H9 (cell line): ENCODE results near the gene DDX60. TPM values are rescaled to one million over a fixed set of nuclear protein-coding genes. Genes with fewer than 3 reads are reported as not detected.

Experiments
- DNase-seq: peaks from one replicate; pipeline ENCODE4 v3.0.0-alpha.2; 2017
- H2AFZ ChIP-seq: one replicate; pipeline ENCODE4 v1.6.1; 2013; ENCODE audit warnings: mild to moderate bottlenecking, low read length, control low read depth, moderate library complexity
- H2AK5ac ChIP-seq: 2 replicates; pipeline ENCODE4 v1.6.1; 2013; ENCODE audit warnings: low read length, control low read depth, mixed read lengths; ENCODE audit not compliant: insufficient read length
- H2BK120ac ChIP-seq: one replicate; pipeline ENCODE4 v1.6.1; 2013; ENCODE audit warnings: low read depth, mild to moderate bottlenecking, low read length, control low read depth, inconsistent platforms; ENCODE audit not compliant: poor library complexity, severe bottlenecking
- H2BK12ac ChIP-seq: 2 replicates; pipeline ENCODE4 v1.6.1; 2013; ENCODE audit warnings: low read length, control low read depth, mixed read lengths, low read depth; ENCODE audit not compliant: insufficient read length
- H2BK15ac ChIP-seq: 2 replicates; pipeline ENCODE4 v1.6.1; 2013; ENCODE audit warnings: low read depth, low read length, control low read depth
- H2BK20ac ChIP-seq: one replicate; pipeline ENCODE4 v1.6.1; 2013; ENCODE audit warnings: low read depth, mild to moderate bottlenecking, low read length, control low read depth, inconsistent platforms; ENCODE audit not compliant: poor library complexity, severe bottlenecking
- H2BK5ac ChIP-seq: 2 replicates; pipeline ENCODE4 v1.6.1; 2013; ENCODE audit warnings: low read length, control low read depth, mixed read lengths; ENCODE audit not compliant: insufficient read length
- H3K14ac ChIP-seq: 2 replicates; pipeline ENCODE4 v1.6.1; 2013; ENCODE audit warnings: low read length, control low read depth; ENCODE audit not compliant: insufficient read depth
- H3K18ac ChIP-seq: 2 replicates; pipeline ENCODE4 v1.6.1; 2013; ENCODE audit warnings: low read depth, mild to moderate bottlenecking, mixed read lengths, low read length, control low read depth; ENCODE audit not compliant: insufficient read length
- H3K23ac ChIP-seq: 2 replicates; pipeline ENCODE4 v1.6.1; 2013; ENCODE audit warnings: low read length, control low read depth, mixed read lengths, low read depth; ENCODE audit not compliant: insufficient read length
- H3K23me2 ChIP-seq: 2 replicates; pipeline ENCODE4 v1.6.1; 2013; ENCODE audit warnings: low read depth, mild to moderate bottlenecking, mixed read lengths, low read length, control low read depth; ENCODE audit not compliant: insufficient read length, poor library complexity, severe bottlenecking
- H3K27ac ChIP-seq: 2 replicates; pipeline ENCODE4 v1.5.1; 2013; ENCODE audit warnings: low read length, control low read depth, mixed read lengths, low read depth; ENCODE audit not compliant: insufficient read length
- H3K27me3 ChIP-seq: 2 replicates; pipeline ENCODE4 v1.6.1; 2013; ENCODE audit warnings: low read length, control low read depth, inconsistent platforms; ENCODE audit not compliant: insufficient read depth
- H3K4ac ChIP-seq: 2 replicates; pipeline ENCODE4 v1.6.1; 2013; ENCODE audit warnings: low read depth, mild to moderate bottlenecking, control low read depth, inconsistent platforms, low read length, moderate library complexity
- H3K4me1 ChIP-seq: 2 replicates; pipeline ENCODE4 v1.6.1; 2013; ENCODE audit warnings: low read length, control low read depth, inconsistent platforms; ENCODE audit not compliant: insufficient read depth
- H3K4me2 ChIP-seq: 2 replicates; pipeline ENCODE4 v1.6.1; 2013; ENCODE audit warnings: low read length, control low read depth, mixed read lengths; ENCODE audit not compliant: insufficient read length, insufficient read depth
- H3K56ac ChIP-seq: 2 replicates; pipeline ENCODE4 v1.6.1; 2013; ENCODE audit warnings: low read depth, mild to moderate bottlenecking, mixed read lengths, low read length, control low read depth; ENCODE audit not compliant: insufficient read length
- H3K79me1 ChIP-seq: 2 replicates; pipeline ENCODE4 v1.6.1; 2013; ENCODE audit warnings: low read depth, mild to moderate bottlenecking, moderate library complexity, low read length, control low read depth, inconsistent platforms; ENCODE audit not compliant: insufficient read depth, poor library complexity, severe bottlenecking
- H3K79me2 ChIP-seq: 2 replicates; pipeline ENCODE4 v1.6.1; 2013; ENCODE audit warnings: low read length, control low read depth, inconsistent platforms; ENCODE audit not compliant: insufficient read depth
- H3K9ac ChIP-seq: 2 replicates; pipeline ENCODE4 v1.6.1; 2013; ENCODE audit warnings: low read length, control low read depth, mixed read lengths; ENCODE audit not compliant: insufficient read length; ENCODE audit errors: extremely low read depth
- H3K9me3 ChIP-seq: one replicate; pipeline ENCODE4 v1.6.1; 2013; ENCODE audit warnings: low read depth, low read length, inconsistent platforms; ENCODE audit not compliant: control insufficient read depth
- H3T11ph ChIP-seq: one replicate; pipeline ENCODE4 v1.6.1; 2013; ENCODE audit warnings: mild to moderate bottlenecking, low read length, control low read depth, inconsistent platforms
- H4K20me1 ChIP-seq: one replicate; pipeline ENCODE4 v1.6.1; 2013; ENCODE audit not compliant: control insufficient read depth, insufficient read length, insufficient read depth
- H4K5ac ChIP-seq: 2 replicates; pipeline ENCODE4 v1.6.1; 2013; ENCODE audit warnings: low read depth, mild to moderate bottlenecking, mixed read lengths, low read length, control low read depth; ENCODE audit not compliant: insufficient read length
- H4K8ac ChIP-seq: replicated peaks from 2 replicates; pipeline ENCODE4 v1.6.1; 2013; ENCODE audit warnings: low read length, control low read depth, mixed read lengths, low read depth; ENCODE audit not compliant: insufficient read length
- H4K91ac ChIP-seq: 2 replicates; pipeline ENCODE4 v1.6.1; 2013; ENCODE audit warnings: low read depth, mild to moderate bottlenecking, moderate library complexity, mixed read lengths, low read length, control low read depth; ENCODE audit not compliant: insufficient read length
- H3K27ac Mint-ChIP-seq, 3 experiments: 2 replicates in 2 of 3; 3 replicates in 1 of 3; pipeline ENCODE4 v1.8.0; 2020 to 2021; ENCODE audit warnings: mixed read lengths in 3 of 3, mild to moderate bottlenecking in 1 of 3, moderate library complexity in 1 of 3
- H3K27me3 Mint-ChIP-seq: 2 replicates; pipeline ENCODE4 v1.8.0; 2021; ENCODE audit warnings: low read depth, mild to moderate bottlenecking, moderate library complexity, mixed read lengths
- H3K36me3 Mint-ChIP-seq, 3 experiments: 2 replicates in 2 of 3; 3 replicates in 1 of 3; pipeline ENCODE4 v1.8.0; 2020 to 2021; ENCODE audit warnings: low read depth in 3 of 3, mixed read lengths in 3 of 3; ENCODE audit not compliant: insufficient read depth in 1 of 3
- H3K4me1 Mint-ChIP-seq, 2 experiments: 2 replicates each; pipeline ENCODE4 v1.8.0; 2020; ENCODE audit warnings: mixed read lengths in 2 of 2
- H3K4me3 Mint-ChIP-seq, 2 experiments: 2 replicates in 1 of 2; 3 replicates in 1 of 2; pipeline ENCODE4 v1.8.0; 2020 to 2021; ENCODE audit warnings: mild to moderate bottlenecking in 2 of 2, mixed read lengths in 2 of 2, moderate library complexity in 1 of 2
- H3K9me3 Mint-ChIP-seq, 2 experiments: 2 replicates in 1 of 2; 3 replicates in 1 of 2; pipeline ENCODE4 v1.8.0; 2020; ENCODE audit warnings: mild to moderate bottlenecking in 2 of 2, mixed read lengths in 2 of 2, moderate library complexity in 1 of 2
- whole genome bisulfite sequencing: extraction: QIAGEN DNeasy Blood & Tissue Kit; methylation state at CpG from one replicate; pipeline ENCODE4 v1.1.7; 2013; ENCODE audit warnings: missing lambda C conversion rate, low lambda C conversion rate, mixed read lengths; ENCODE audit not compliant: insufficient read length; ENCODE audit errors: extremely low coverage; 5-methylcytosine and 5-hydroxymethylcytosine counted together
- total RNA-seq: library from RNA; stranded (reverse); gene quantifications from 2 replicates; pipeline ENCODE4 v1.2.1, GENCODE V29; 2021
- TF ChIP-seq, protein P1 (sequence below): fragments of 200-600 bp; sonication (generic); conservative IDR thresholded peaks from 3 replicates; pipeline ENCODE4 v1.8.0; 2021; ENCODE audit warnings: antibody characterized with exemption, mild to moderate bottlenecking

Gene DDX60
- total RNA-seq, 1 experiment from 2014 or later, result 3.9 TPM

GRCh38 chr4:168317621-168318020, 931 bp downstream of the DDX60 start:
- TF ChIP-seq, protein P1, sequence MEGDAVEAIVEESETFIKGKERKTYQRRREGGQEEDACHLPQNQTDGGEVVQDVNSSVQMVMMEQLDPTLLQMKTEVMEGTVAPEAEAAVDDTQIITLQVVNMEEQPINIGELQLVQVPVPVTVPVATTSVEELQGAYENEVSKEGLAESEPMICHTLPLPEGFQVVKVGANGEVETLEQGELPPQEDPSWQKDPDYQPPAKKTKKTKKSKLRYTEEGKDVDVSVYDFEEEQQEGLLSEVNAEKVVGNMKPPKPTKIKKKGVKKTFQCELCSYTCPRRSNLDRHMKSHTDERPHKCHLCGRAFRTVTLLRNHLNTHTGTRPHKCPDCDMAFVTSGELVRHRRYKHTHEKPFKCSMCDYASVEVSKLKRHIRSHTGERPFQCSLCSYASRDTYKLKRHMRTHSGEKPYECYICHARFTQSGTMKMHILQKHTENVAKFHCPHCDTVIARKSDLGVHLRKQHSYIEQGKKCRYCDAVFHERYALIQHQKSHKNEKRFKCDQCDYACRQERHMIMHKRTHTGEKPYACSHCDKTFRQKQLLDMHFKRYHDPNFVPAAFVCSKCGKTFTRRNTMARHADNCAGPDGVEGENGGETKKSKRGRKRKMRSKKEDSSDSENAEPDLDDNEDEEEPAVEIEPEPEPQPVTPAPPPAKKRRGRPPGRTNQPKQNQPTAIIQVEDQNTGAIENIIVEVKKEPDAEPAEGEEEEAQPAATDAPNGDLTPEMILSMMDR, result no peak
- no peak overlapping the region for H2BK120ac ChIP-seq
- H3K23me2 ChIP-seq, result peaks cover 3% of the 10 kb centered on the region
- H3K4me1 ChIP-seq, result peaks cover 5% of the 10 kb centered on the region; the same call in 1 of the 2 replicates
- H3K14ac ChIP-seq, result no peak overlapping the region
- H2BK5ac ChIP-seq, result no peak overlapping the region
- DNase-seq, result no peak
- no peak overlapping the region for H2BK12ac ChIP-seq
- H3K9ac ChIP-seq, result no peak overlapping the region
- no peaks in the 10 kb centered on the region for H3K79me1 ChIP-seq
- Mint-ChIP-seq H3K9me3 (no peaks in the 10 kb centered on the region; a peak in 1 of 5 replicates), H3K27ac (no peak overlapping the region), H3K36me3 (no peaks in the 10 kb centered on the region; a peak in 1 of 7 replicates), H3K4me1 (peaks cover 28 to 29% of the 10 kb centered on the region in 2 experiments), H3K27me3 (peaks cover 5% of the 10 kb centered on the region), H3K4me3 (peak overlapping the region; percentile 83 to 84; a peak in 4 of 5 replicates)
- no peak overlapping the region for H3K56ac ChIP-seq
- H3K4ac ChIP-seq, result no peak overlapping the region
- H4K20me1 ChIP-seq, result no peaks in the 10 kb centered on the region
- H4K8ac ChIP-seq, result no peak overlapping the region
- H3K27me3 ChIP-seq, result no peaks in the 10 kb centered on the region
- no peak overlapping the region for H3K4me2 ChIP-seq
- no peak overlapping the region for H3K23ac ChIP-seq
- H2AFZ ChIP-seq, result no peak overlapping the region
- no peak overlapping the region for H4K91ac ChIP-seq
- H3K18ac ChIP-seq, result no peak overlapping the region
- no peaks in the 10 kb centered on the region for H3K9me3 ChIP-seq
- H3K27ac ChIP-seq, result no peak overlapping the region
- no peak overlapping the region for H4K5ac ChIP-seq
- no peak overlapping the region for H2BK15ac ChIP-seq
- no peak overlapping the region for H2BK20ac ChIP-seq
- H3T11ph ChIP-seq, result no peak overlapping the region
- no peaks in the 10 kb centered on the region for H3K79me2 ChIP-seq
- WGBS, result no CpG with 5 or more reads among the region's 4 CpGs
- H2AK5ac ChIP-seq, result no peak overlapping the region
